GM19239 (cell line): Measurements from ENCODE around the gene CBFA2T2.
"Not testable (repeated sequence)": the region's sequence is repeated elsewhere in the genome, so short reads cannot be mapped to it uniquely, and the experiment has no call there.

Experiments
- DNase-seq: peaks from one replicate; pipeline ENCODE4 v3.0.0; 2011; ENCODE audit warnings: low spot score; ENCODE audit not compliant: insufficient read length
- FAIRE-seq: peaks from 2 replicates; lab custom pipeline; 2011; peaks lifted over from hg19 to GRCh38; lab: Jason Lieb, UNC

CBFA2T2 gene

GRCh38 chr20:33541074-33541473, 51.2 kb downstream of the CBFA2T2 start:
- DNase-seq (no peak), FAIRE-seq (no peak)

- FAIRE-seq (no peak), DNase-seq (no peak)
These were observed 51.9 kb downstream of the CBFA2T2 start for GRCh38 chr20:33541797-33542196.

GRCh38 chr20:33545763-33546162, 55.9 kb downstream of the CBFA2T2 start:
- no peak for FAIRE-seq

GRCh38 chr20:33549229-33549999, 59.5 kb downstream of the CBFA2T2 start:
- FAIRE-seq: no peak
- no peak for DNase-seq

More at GRCh38 chr20:33545763-33546162, 55.9 kb downstream of the CBFA2T2 start:
- no peak for DNase-seq

GRCh38 chr20:33551778-33552177, 61.9 kb downstream of the CBFA2T2 start:
- DNase-seq (no peak), FAIRE-seq (no peak)

- FAIRE-seq (no peak), DNase-seq (no peak)
These were observed 62.6 kb downstream of the CBFA2T2 start for GRCh38 chr20:33552519-33552918.

- no peak for FAIRE-seq
- no peak for DNase-seq
These were observed 63.6 kb downstream of the CBFA2T2 start for GRCh38 chr20:33553516-33553915.

GRCh38 chr20:33554914-33555420, 65.1 kb downstream of the CBFA2T2 start:
- peak; percentile 31 for DNase-seq
- FAIRE-seq: peak; percentile 83

- FAIRE-seq: no peak
These were observed 65.9 kb downstream of the CBFA2T2 start for GRCh38 chr20:33555755-33556154.

GRCh38 chr20:33556246-33556645, 66.3 kb downstream of the CBFA2T2 start:
- FAIRE-seq: no peak
- DNase-seq: no peak

More at GRCh38 chr20:33555755-33556154, 65.9 kb downstream of the CBFA2T2 start:
- DNase-seq: no peak

- FAIRE-seq: no peak
- DNase-seq: no peak
These were observed 68.7 kb downstream of the CBFA2T2 start for GRCh38 chr20:33558348-33559144.

- FAIRE-seq (no peak), DNase-seq (no peak)
These were observed 69.3 kb downstream of the CBFA2T2 start for GRCh38 chr20:33559212-33559611.

- FAIRE-seq: no peak
- no peak for DNase-seq
These were observed 70.1 kb downstream of the CBFA2T2 start for GRCh38 chr20:33560026-33560425.

- DNase-seq, FAIRE-seq: not testable (repeated sequence)
These were observed 71.2 kb downstream of the CBFA2T2 start for GRCh38 chr20:33561053-33561452.

- FAIRE-seq (peak; percentile 14), DNase-seq (no peak)
These were observed 72.1 kb downstream of the CBFA2T2 start for GRCh38 chr20:33561692-33562601.

GRCh38 chr20:33563788-33564187, 73.9 kb downstream of the CBFA2T2 start:
- no peak for DNase-seq

GRCh38 chr20:33566781-33567603, 77.1 kb downstream of the CBFA2T2 start:
- FAIRE-seq: no peak
- no peak for DNase-seq

More at GRCh38 chr20:33563788-33564187, 73.9 kb downstream of the CBFA2T2 start:
- no peak for FAIRE-seq

- no peak for FAIRE-seq
These were observed 78.1 kb downstream of the CBFA2T2 start for GRCh38 chr20:33567949-33568348.

GRCh38 chr20:33568378-33568777, 78.5 kb downstream of the CBFA2T2 start:
- FAIRE-seq: peak; percentile 81
- no peak for DNase-seq

More at GRCh38 chr20:33567949-33568348, 78.1 kb downstream of the CBFA2T2 start:
- DNase-seq: no peak
